Caco-2 (cell line): ENCODE results near the gene IQCC. TPM values are rescaled to one million over a fixed set of nuclear protein-coding genes. Genes with fewer than 3 reads are reported as not detected.

ENCODE experiments used
- total RNA-seq: library from RNA; stranded (reverse); gene quantifications from 2 replicates; pipeline ENCODE4 v1.2.3, GENCODE V29; 2022

IQCC gene
- total RNA-seq, 1 experiment from 2014 or later: 3.4 TPM

Other genes starting within 250 kb of the IQCC start
- 131 and 137 TPM in 2 replicates for gene KHDRBS1, start 191.8 kb upstream of the IQCC start, total RNA-seq
- gene TMEM39B, start 132.7 kb upstream of the IQCC start, total RNA-seq: 9.8 and 12.1 TPM in 2 replicates
- 49.8 and 52.8 TPM in 2 replicates for gene KPNA6, start 97.6 kb upstream of the IQCC start, total RNA-seq
- 33.2 and 35.0 TPM in 2 replicates for gene TXLNA, start 26.0 kb upstream of the IQCC start, total RNA-seq
- 3.7 and 3.9 TPM in 2 replicates for gene CCDC28B, start 5.1 kb upstream of the IQCC start, total RNA-seq
- not detected in 2 replicates for gene DCDC2B, start 3.4 kb downstream of the IQCC start, total RNA-seq
- 11.5 and 12.0 TPM in 2 replicates for gene TMEM234, start 16.7 kb downstream of the IQCC start, total RNA-seq
- gene EIF3I, start 16.7 kb downstream of the IQCC start, total RNA-seq: 128 and 153 TPM in 2 replicates
- 0.34 and 0.70 TPM in 2 replicates for gene FAM167B, start 41.6 kb downstream of the IQCC start, total RNA-seq
- 0.39 TPM in 1 of 2 replicates, not detected in the other for gene LCK, start 45.6 kb downstream of the IQCC start, total RNA-seq
- gene HDAC1, start 86.4 kb downstream of the IQCC start, total RNA-seq: 116 and 117 TPM in 2 replicates
- 150 and 159 TPM in 2 replicates for gene MARCKSL1, start 130.6 kb downstream of the IQCC start, total RNA-seq
- gene FAM229A, start 156.8 kb downstream of the IQCC start, total RNA-seq: 2.1 and 2.6 TPM in 2 replicates
- 2.5 and 2.6 TPM in 2 replicates for gene TSSK3, start 156.9 kb downstream of the IQCC start, total RNA-seq
- 32.5 and 33.2 TPM in 2 replicates for gene BSDC1, start 188.8 kb downstream of the IQCC start, total RNA-seq